HG02938 (cell line): Measurements from ENCODE around the gene DKK1.
"Not testable (repeated sequence)": the region's sequence is repeated elsewhere in the genome, so short reads cannot be mapped to it uniquely, and the experiment has no call there.

Experiments
- ATAC-seq: cut with Tn5 transposase; IDR thresholded peaks from one replicate; pipeline ENCODE4 v1.9.1; 2021; ENCODE audit warnings: mild to moderate bottlenecking, moderate library complexity; ENCODE audit not compliant: unreplicated experiment

The DKK1 gene

DNA sequence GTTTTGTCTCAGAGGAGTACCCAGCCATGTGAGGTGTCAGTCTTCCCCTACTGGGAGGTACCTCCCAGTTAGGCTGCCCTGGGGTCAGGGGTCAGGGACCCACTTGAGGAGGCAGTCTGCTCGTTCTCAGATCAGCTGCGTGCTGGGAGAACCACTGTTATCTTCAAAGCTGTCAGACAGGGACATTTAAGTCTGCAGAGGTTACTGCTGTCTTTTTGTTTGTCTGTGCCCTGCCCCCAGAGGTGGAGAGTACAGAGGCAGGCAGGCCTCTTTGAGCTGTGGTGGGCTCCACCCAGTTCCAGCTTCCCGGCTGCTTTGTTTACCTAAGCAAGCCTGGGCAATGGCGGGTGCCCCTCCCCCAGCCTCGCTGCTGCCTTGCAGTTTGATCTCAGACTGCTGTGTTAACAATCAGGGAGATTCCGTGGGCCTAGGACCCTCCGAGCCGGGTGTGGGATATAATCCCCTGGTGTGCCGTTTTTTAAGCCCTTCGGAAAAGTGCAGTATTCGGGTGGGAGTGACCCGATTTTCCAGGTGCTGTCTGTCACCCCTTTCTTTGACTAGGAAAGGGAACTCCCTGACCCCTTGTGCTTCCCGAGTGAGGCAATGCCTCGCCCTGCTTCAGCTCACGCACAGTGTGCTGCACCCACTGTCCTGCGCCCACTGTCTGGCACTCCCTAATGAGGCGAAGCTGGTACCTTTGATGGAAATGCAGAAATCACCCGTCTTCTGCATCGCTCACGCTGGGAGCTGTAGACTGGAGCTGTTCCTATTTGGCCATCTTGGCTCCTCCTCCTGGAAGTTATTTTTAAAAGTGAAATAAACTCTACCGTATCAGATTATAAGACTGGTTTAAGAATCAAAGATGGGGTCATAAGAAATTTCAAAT, 51.7 kb downstream of the DKK1 start:
- ATAC-seq = not testable (repeated sequence)
